ENCODE results near the gene ALDOA.
"Not testable (repeated sequence)": the region's sequence is repeated elsewhere in the genome, so short reads cannot be mapped to it uniquely, and the experiment has no call there.

ALDOA gene

DNA sequence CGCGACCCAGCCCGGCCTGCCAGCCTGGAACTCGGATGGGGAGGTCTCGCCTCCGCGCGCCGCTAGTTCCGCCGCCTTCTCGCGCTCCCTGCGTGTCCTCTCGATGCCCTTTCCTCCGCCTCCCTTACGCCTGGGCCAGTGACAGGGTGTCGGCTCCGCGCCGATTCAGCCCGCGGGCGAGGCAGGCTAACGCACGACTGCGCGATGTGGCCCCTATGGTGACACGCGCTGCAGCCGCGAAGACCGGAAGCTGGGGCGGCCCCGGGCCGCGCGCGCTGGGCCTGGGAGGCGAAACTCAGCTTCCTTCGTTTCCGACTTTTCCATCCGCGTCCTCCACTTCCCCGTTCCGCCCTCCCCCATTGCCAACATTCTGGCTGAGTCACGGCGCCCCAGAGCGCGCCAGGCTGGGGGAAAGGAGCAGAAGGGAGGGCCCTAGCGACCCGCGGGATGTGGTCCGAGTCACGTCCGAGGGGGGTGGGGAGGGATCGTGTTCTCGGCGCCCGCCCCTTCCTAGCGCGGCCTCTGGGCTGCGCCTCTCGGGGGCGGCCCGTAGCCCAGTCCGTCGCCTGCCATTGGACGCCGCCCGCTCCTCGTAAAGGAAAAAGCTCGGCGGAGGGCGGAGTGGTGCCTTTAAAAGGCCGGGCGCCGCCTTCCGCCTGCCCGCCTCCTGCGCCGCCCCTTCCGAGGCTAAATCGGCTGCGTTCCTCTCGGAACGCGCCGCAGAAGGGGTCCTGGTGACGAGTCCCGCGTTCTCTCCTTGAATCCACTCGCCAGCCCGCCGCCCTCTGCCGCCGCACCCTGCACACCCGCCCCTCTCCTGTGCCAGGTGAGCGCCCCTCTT is at the start of gene ALDOA:
Gene ALDOA (plus strand): TSS at position 659 of the 841 bp plus-strand sequence. CDS start 1,138 bp downstream, outside the sequence.
- DNase-seq (ENCODE audit: low read depth) = peak; percentile 98

DNA sequence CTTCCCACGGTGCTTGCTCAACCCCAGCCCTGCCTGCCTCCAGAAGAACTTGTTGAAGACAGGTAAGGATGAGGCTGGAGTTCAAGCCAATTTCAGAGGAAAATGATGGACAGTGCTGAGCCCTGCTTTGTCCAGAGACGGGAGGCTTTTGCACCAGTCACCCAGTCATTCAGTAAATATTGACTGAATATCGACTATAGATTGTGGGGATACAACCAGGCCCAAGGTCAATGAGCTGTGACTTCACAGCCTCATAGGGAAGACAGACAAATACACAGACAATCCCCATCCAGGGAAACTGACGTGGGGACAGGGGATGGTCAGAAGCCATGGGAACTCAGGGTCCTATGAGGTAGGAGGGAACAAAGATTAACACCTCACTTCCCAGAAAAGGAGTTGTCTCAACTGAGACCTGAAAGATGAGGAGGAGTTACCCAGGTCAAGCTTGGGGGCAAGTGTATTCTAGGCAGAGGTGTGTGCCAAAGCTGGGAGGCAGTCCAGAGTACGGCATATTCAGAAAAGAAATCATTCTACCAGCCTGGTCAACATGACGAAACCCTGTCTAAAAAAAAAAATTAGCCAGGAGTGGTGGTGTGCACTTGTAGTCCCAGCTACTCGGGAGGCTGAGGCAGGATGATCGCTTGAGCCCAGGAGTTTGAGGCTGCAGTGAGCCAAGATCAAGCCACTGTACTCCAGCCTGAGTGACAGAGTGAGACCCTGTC is 48.8 kb upstream of the ALDOA start:
- no peak for DNase-seq (ENCODE audit: low read depth)

DNA sequence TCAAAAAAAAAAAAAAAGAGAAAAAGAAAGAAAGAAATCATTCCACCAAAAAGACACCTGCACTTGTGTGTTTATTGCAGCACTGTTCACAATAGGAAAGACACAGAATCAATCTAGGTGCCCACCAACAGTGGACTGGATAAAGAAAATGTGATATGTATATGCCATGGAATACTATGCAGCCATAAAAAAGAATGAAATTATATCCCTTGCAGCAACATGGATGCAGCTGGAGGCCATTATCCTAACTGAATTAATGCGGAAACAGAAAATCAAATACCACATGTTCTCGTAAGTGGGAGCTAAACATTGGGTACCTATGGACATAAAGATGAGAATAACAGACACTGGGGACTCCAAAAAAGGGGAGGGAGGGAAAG is 48.3 kb upstream of the ALDOA start:
- no peak for DNase-seq (ENCODE audit: low read depth)

DNA sequence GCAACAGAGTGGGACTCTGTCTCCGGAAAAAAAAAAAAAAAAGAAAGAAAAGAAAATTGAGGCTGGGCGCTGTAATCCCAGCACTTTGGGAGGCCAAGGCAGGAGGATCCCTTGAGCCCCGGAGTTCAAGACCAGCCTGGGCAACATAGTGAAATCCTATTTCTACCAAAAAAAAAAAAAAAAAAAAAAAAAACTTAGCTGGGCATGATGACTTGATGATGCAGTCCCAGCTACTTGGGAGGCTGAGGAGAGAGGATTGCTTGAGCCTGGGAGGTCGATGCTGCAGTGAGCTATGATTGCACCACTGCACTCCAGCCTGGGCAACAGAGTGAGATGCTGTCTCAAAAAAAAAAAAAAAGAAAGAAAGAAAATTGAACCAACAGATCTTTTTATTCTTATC is 47.6 kb upstream of the ALDOA start:
- DNase-seq (ENCODE audit: low read depth) = not testable (repeated sequence)

DNA sequence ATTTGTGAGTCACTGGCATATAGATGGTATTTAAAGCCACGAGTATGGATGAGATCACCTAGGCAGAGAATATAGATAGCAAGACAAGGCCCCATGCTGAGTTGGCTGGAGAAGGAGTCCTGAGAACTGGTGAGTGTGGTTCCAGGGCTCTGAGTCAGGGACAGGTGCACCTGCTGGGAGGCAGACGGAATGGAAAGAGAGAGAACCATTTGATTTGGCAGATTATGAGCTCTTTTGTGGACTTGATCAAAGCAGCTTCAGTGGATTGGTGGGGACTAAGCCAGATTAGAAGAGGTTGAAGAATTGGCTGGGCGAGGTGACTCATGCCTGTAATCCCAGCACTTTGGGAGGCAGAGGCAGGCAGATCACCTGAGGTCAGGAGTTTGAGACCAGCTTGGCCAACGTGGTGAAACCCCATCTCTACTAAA is 46.8 kb upstream of the ALDOA start:
- DNase-seq (ENCODE audit: low read depth) = peak; percentile 62

DNA sequence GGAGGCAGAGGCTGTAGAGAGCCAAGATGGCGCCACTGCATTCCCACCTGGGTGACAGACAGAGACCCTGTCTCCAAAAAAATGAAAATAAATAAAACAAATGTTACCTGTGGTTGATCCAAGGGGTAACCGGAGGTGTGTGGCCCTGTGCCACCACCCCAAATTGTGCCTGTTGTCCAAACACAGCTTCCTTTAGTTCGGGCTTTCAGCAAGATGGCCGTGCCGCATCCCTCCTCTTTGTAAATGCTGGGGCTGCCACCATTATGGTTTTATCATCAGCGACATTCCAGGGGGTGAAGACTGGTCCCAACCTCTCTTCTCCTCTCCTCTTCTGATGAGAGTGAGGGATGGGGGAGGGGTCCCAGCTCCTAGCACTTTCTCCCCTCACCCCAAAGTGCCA is 42.7 kb upstream of the ALDOA start, which contains the start of gene C16orf92:
Gene C16orf92 (plus strand): TSS at position 312 of the 400 bp plus-strand sequence. CDS start 143 bp downstream, outside the sequence.
- DNase-seq (ENCODE audit: low read depth) = no peak

DNA sequence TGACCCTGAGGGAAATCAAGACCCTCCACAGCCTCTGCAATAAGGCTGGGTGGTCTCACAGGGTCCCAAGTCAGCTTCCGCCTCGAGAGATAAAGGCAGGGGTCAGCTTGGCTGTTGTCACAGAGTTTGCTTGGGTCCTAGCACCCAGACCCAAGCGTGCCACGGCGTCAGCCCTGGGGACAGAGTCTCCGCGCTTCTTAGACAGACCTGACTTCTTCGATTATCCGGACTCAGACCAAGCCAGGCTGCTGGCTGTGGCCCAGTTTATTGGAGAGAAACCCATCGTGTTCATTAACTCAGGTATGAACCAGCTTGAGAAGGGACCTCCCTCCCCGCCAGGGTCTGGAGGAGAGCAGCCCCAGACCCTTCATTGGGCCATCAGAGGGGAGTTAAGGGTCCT is 42.0 kb upstream of the ALDOA start:
- DNase-seq (ENCODE audit: low read depth) = no peak

DNA sequence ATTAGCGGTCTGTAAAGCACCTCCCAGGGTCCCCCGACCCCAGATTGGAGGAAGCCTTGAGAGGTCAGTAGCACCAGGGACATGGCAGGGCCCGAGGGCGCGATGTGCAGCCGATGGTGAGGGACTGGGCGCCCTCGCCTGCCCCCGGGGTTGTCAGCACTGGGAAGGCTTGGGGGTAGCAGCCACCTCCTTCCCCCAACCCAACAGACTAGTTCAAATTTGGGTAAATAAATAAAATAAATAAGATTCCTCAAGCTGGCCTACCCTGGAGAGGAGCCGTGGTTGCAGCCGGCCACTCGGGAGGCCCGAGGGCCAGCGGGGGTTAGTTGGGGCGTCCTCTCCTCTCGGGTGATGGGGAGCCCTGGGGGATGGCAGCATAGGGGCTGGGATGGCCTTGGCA is 41.1 kb upstream of the ALDOA start:
- no peak for DNase-seq (ENCODE audit: low read depth)

DNA sequence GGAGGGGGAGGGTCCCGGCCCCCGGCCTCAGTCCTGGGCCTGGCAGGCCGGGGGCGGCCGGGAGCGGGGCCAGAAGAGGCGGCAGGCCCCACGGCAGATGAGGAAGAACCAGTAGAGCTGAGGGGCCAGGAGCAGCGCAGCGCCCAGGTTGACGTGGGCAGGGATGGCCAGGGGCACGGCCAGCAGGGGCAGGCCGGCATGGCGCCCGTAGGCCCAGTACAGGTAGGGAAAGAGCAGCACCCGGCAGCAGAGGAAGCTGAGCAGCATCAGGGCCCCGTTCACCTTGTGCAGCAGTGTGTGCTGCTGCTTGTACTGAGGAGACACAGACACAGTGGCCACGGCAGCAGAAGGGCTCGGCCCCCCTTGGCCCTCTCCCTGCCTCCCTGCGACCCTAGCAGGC is 40.4 kb upstream of the ALDOA start:
- DNase-seq (ENCODE audit: low read depth) = no peak

DNA sequence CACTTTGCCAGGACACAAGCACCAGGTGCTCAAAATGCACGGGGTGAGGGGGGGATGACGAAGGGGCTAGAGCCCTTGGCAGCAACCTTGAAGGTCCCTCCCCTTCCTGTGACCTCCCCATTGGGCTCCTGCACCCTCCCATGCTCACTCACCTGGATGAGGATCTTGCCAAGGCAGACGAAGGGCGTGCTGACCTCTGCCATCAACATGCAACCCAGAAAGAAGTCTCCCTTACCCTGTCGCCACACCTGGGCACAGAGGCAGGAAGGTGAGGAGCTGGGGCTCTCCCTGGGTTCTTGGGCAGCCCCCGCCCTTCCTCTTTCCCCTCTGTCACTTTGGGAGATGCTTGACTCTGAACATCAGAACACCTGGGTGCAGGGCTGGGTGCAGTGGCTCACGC is 40.0 kb upstream of the ALDOA start:
- no peak for DNase-seq (ENCODE audit: low read depth)

DNA sequence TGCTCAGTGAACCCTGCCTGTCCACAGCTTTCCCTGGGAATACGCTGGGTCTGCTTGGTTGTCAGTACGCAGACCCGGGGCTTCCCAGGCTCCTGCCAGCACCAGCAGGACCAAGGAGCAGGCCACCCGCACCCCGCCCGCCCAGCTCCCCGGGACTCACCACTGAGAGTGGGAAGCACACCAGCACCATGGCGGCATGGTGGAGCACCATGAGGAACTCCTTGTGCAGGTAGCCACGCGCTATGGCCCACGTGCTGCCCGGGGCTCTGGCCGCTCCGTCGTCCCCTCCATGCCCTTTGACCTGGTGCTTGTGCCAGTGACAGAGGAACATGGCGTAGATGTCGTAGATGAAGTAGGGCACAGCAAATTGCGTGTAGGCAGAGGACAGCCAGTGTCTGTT is 39.1 kb upstream of the ALDOA start:
- DNase-seq (ENCODE audit: low read depth) = no peak

DNA sequence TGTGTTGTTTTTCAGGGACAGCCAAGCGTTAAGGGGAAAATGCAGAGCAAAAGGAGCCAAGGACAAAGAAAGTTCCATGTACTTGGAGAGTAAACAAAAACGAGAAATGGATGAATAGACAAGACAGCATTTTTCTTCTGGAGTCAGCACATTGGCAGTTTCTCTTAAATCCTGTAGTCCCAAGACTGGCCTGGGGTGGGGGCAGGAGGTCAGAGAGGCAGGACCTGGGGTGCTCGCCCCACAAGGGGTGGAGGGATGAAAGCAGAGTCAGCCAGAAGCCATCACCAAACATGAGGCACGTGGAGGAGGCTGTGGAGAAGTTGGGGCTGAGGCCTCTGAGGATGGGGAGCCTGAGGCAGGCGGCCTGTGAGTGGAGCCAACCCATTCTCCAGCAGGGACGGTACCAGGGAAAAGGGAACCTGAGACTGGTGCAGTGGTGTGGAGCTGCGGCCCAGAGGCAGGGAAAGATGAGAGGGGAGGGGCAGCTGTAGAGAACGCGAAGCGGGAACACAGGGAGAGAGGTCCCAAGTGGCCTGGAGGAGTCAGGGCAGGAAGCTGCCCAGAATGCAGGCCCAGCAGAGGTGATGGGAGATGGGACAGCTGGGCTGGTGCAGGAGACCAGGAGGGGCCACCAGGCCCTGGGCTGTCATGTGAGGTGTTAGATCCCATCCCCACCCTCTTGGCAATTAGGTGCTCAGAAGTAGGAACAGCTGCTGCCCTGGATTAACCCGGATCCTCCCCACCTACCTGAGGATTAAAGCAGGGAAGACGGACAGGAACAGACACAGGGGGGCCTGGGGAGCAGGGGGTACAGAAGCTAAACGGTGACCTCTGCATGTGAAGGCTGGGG is 37.7 kb upstream of the ALDOA start:
- DNase-seq (ENCODE audit: low read depth) = no peak

DNA sequence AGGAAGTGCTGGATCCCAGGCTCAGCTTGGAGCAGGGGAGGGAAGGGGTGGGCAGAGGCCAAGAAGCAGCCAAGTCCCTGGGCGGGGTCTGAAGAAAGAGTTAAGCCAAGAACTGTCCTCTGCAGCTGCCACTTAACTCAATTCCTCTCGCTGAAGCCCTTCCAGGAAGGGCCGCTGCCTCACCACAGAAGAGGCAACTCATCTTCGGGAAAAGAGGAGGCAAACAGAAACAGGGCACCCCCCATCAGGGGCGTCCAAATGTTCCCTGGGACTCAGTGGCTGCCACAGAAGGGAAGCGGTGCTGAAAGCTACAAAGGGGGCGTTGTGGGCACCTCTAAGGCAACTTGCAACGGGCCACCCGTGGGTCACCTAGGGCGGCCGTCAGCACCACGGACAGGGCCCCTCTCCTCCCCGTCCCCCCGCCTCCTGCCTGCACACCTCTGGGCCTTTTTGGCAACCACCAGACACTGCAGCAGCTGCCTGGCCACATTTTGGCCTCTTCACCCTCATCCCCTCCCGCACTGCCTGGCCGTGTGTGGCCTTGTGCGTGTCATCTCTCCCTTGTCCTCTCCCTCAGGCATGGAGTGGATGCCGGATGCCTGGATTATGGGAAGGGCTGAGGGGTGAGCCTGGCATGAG is 37.0 kb upstream of the ALDOA start:
- DNase-seq (ENCODE audit: low read depth) = no peak

DNA sequence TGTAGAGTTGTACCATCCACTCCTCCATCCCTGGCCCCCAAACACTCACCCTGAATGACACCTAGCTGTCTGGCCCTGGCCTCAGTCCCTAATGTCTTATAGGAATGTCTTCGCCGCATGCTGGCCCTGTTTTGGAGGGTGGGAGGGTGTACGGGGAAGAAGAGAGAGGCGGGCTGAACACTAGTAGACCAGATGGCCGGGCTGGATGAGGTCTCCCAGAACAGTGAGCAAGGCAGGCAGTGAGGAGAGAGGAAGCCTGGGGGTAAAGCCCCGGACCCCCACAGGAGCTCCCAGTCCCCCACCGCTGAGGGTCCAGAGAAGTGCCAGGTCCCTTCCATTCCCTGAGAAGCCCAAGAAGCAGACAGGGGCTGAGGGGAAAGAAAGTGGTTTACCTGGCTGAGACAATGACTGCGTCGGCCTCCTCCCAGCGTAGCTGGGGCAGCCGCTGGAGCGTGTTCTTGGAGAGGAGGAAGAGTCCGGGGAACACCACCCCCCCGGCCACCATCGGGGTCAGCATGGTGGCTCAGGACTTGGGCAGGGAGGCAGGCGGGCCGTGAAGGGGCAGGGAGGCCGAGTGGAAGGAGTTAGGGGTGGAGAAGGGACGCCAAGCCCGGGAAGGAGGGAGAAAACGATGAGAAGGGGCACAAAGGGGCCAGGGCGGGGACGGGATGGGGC is 35.4 kb upstream of the ALDOA start:
- no peak for DNase-seq (ENCODE audit: low read depth)

DNA sequence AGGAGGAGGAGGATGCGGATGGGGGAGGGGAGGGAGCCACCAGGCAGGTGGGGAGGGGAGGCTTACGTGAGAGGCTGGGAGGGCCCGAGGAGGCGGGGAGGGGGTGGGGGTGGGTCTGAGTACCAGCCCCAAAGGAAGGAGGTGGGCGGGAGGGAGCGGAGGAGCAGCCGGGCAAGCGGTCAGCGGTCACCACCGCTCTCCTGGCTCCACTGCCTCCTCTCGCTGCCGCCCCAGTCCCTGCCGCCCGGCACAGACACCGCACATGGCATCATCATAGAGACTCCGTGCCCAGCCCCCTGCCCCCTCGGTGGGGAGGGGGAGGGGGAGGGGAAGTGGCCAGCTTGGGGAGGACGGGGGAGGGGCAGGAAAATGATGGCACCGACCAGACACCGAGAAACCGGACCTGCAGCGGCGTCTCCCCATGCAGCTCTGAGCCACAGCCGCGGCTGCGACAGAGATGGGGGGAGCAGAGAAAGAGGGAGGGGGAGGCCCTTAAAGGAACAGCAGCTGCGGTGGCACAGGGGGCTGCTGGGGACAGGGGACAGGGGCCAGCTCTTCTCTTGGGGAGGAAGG is 34.6 kb upstream of the ALDOA start, which contains the start of gene TLCD3B:
Gene TLCD3B (minus strand): TSS at position 431 of the 573 bp plus-strand sequence. CDS start 744 bp downstream, outside the sequence.
- no peak for DNase-seq (ENCODE audit: low read depth)

DNA sequence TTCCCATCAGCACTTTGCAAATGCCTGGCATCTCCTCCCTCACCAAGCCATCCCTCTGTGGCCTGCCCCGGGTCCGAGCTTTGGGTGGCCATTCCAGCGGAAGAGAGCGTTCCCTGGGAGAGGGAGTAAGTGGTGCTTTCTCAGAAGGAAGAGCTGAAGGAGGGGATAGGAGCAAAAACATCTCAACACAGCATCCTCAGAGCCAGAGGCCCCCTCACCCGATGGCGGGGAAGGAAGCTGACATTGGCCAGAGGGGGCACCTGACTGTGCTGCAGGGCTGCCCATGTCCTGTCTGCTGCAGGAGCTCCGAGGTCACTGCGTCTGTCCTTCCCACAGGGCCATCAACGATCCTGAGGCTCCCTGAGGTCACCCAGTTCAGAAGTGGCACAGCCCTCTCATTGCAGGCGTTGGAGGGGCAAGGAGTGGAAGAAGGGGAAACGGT is 34.1 kb upstream of the ALDOA start:
- DNase-seq (ENCODE audit: low read depth) = no peak

DNA sequence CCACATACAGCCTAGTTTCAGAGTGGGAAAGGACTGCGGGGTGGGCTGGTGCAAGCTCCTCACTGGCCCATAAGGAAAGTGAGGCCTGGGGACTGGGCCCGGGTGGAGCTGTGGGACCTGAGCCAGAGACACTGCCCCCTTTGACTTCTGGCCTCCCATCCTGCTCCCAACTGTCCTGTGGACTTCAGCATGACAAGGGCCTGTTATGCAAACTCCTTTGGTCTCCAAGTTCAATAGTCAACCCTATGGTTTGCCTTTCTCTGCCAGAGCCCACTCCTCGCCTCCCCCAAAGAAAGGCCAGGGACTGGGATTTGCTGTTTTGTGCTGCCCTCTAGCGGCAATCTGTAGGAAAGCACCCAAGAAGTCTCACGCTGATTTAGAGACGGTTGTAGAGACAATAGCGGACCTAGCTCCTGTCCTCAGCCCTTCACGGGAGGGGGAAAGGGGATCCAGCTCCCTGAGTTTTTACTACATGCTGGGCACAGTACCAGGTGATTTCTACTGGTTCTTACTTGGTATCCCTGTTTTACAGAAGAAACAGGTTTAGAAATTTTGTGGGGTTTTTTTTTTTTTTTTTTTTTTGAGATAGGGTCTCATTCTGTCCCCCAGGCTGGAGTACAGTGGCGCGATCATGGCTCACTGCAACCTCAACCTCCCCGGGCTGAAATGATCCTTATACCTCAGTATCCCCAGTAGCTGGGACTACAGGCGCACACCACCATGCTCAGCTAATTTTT is 33.3 kb upstream of the ALDOA start:
- DNase-seq (ENCODE audit: low read depth) = peak; percentile 75

DNA sequence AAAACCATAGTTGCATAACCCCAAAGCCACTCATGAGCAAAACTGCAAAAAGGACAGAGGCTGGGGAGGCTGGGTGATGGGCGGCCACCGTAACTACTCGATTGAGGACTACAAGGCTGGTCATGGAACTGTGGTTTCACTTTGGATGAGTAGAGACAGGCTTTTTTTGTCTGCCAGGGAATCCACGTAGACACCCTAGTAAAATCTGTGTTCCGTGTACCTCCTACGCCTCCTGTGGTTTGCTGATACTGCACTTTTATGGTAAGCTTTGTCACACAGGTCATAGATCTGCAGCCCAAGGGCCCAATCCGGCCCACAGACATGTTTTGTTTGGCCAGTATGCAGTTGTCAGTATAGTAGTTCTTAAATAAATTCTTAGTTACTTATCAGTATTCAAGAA is 32.3 kb upstream of the ALDOA start:
- no peak for DNase-seq (ENCODE audit: low read depth)

DNA sequence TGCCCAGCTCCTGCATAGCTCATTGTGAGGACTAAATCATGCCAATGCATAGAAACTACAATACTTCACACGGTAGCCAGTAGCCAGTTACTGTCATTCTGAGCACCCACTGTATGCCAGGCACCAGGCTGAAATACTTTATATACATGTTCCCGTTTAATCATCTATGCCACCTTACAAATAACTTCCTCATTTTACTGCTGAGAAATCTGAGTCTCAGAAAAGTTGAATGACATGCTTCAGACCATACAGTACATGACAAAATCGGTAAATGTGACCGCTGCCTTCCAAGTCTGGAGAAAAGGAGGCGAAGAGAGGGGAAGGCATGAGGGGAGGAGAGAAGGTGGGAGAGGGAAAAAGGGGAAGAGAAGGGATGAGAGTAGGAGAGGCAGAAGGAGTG is 25.3 kb upstream of the ALDOA start:
- DNase-seq (ENCODE audit: low read depth) = no peak

DNA sequence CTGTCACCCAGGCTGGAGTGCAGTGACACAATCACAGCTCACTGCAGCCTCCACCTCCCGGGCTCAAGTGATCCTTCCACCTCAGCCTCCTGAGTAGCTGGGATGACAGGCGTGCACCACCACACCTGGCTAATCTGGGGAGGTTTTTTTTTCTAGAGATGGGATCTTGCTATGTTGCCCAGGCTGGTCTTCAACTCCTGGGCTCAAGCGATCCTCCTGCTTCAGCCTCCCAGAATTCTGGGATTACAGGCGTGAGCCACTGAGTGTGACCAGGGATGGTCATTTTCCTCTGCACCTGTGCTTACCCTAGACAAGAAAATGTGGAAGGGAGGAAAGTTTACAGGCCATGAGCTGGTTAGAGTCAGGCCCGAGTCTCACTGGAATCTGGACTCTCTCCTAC is 24.9 kb upstream of the ALDOA start:
- DNase-seq (ENCODE audit: low read depth) = not testable (repeated sequence)

Measured in ELR (cell line).